ENCODE data around the gene SCP2D1.

- TF ChIP-seq EP300 (IDR thresholded peaks at IDR 0.05): no peak
- no peak for TF ChIP-seq POLR2A (IDR thresholded peaks at IDR 0.05)
These were observed 33.0 kb upstream of the SCP2D1 start for GRCh38 chr20:18780385-18781130.
